HepG2 (cell line): ENCODE results near the gene ZNF625. TPM values are rescaled to one million over a fixed set of nuclear protein-coding genes. Genes with fewer than 3 reads are reported as not detected.
A peak's percentile ranks its signal among the peaks of the same experiment; 100 is the strongest.

Experiments used
- FOXC1 ChIP-seq: sonication (generic); formaldehyde crosslinking; IDR thresholded peaks from 2 replicates; pipeline ENCODE4 v1.8.0; 2022; ENCODE audit warnings: mild to moderate bottlenecking, missing genetic modification reagents, borderline replicate concordance
- HDAC2 ChIP-seq: sonication (generic); formaldehyde crosslinking; IDR thresholded peaks from 2 replicates; pipeline ENCODE4 v1.4.0; 2020; ENCODE audit warnings: missing genetic modification reagents
- HNRNPLL ChIP-seq: fragments of 200-400 bp; formaldehyde crosslinking; IDR thresholded peaks from 2 replicates; pipeline ENCODE4 v1.6.1; 2017; ENCODE audit warnings: mild to moderate bottlenecking, low read depth, low read length; ENCODE audit not compliant: poor library complexity, severe bottlenecking
- NR2F2 ChIP-seq: IDR thresholded peaks from 2 replicates; pipeline ENCODE4 v1.6.1; 2012; ENCODE audit warnings: low read depth, inconsistent platforms, borderline replicate concordance
- POLR2A ChIP-seq, 2 experiments: IDR thresholded peaks; 2 replicates each; pipeline ENCODE4 v1.6.1; 2011; ENCODE audit warnings: low read depth in 2 of 2, low read length in 2 of 2, mild to moderate bottlenecking in 1 of 2, moderate library complexity in 1 of 2; ENCODE audit not compliant: insufficient read depth in 1 of 2
- SPEN ChIP-seq: sonication (generic); formaldehyde crosslinking; IDR thresholded peaks from 2 replicates; pipeline ENCODE4 v1.5.1; 2020; ENCODE audit warnings: low read depth, mild to moderate bottlenecking, missing genetic modification reagents
- XRCC5 ChIP-seq: fragments of 200-400 bp; formaldehyde crosslinking; optimal IDR thresholded peaks from 2 replicates; pipeline ENCODE3; 2017; ENCODE audit warnings: mild to moderate bottlenecking, low read length
- ZNF329 ChIP-seq: sonication (generic); formaldehyde crosslinking; IDR thresholded peaks from 2 replicates; pipeline ENCODE4 v1.9.0; 2021; ENCODE audit warnings: low read depth, mild to moderate bottlenecking, missing genetic modification reagents
- polyA plus RNA-seq, 8 experiments: library from polyadenylated mRNA; depleted of rRNA in 3 of 8; stranded (reverse) in 7 of 8; unstranded in 1 of 8; fragments of >200 nt; fragmentation: Illumina TruSeq in 4 of 8; extraction: Trizol in 4 of 8; gene quantifications; 2 replicates each; pipeline versions ENCODE4 v1.2.1 to v1.2.3, GENCODE V29; 2011 to 2016; ENCODE audit warnings: low read depth in 4 of 8, missing spikeins in 1 of 8, mixed read lengths in 1 of 8; ENCODE audit not compliant: insufficient read depth in 1 of 8
- total RNA-seq, 5 experiments: library from RNA; depleted of rRNA; stranded (reverse); fragments of >200 nt; fragmentation: Illumina TruSeq; extraction: Trizol; gene quantifications; 2 replicates each; pipeline ENCODE4 v1.2.3, GENCODE V29; 2016; ENCODE audit warnings: low read depth in 1 of 5
- TF ChIP-seq, protein P1 (sequence below): sonication (generic); formaldehyde crosslinking; IDR thresholded peaks from 2 replicates; pipeline ENCODE4; 2020; ENCODE audit warnings: missing genetic modification reagents, mild to moderate bottlenecking, borderline replicate concordance
- TF ChIP-seq, protein P2 (sequence below): sonication (generic); formaldehyde crosslinking; IDR thresholded peaks from 2 replicates; pipeline ENCODE4 v1.4.0; 2020; ENCODE audit warnings: missing genetic modification reagents, mild to moderate bottlenecking, borderline replicate concordance
- TF ChIP-seq, protein P3 (sequence below): sonication (generic); formaldehyde crosslinking; IDR thresholded peaks from 2 replicates; pipeline ENCODE4 v1.5.0; 2020; ENCODE audit warnings: mild to moderate bottlenecking, missing genetic modification reagents, borderline replicate concordance
- TF ChIP-seq, protein P4 (sequence below): sonication (generic); formaldehyde crosslinking; IDR thresholded peaks from 2 replicates; pipeline ENCODE4 v1.5.0; 2020; ENCODE audit warnings: missing genetic modification reagents

The ZNF625 gene
- total and polyA plus RNA-seq, 2 of the 13 experiments (the other 11 are each of a cell fraction or from before 2014, with no cell fraction given) = 1.7 to 12.2 TPM

DNA sequence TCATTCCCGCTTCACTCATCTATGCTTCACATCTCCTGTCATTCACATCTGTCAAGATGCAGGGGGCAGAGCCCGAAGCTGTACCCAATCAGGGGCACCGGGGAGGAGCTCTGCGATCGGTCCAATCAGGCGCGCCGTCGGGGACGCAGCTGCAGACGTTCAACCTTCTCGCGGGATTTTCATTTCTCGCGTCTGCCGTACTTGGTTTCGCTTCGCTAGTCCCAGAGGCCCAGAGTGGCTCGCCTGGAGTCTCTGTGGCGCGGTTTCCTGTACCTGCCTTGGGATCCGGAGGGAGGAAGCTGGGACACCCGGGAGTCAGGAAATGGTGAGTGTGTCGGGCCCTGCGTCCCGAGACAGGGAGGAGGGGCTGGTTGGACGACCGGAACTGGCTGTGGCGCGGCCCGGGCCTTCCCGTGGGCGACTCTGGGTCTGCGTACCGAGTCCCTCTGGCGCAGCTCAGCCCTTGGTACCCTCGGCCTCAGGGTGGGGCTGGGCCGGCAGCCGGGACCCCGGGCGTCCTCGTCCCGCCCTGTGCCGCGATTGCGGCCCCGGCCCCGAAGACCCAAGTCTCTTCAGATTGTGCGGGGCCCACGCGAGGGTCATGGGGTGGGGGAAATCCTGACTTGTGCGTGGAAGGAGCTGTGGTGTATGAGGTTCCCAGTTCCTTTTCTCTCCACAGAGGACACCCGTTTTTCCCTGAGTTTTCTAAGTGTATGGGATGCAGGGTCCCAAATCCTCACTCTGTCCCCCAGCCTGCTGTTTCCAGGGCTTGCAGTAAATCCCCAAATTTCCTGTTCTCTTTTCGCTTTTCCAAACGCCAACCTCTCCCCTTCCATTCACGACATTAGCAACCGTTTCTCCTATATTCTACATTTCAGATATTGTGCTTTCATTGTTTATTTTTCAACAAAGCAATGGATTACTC, 6.6 kb upstream of the ZNF625 start, which contains the start of gene ZNF136 (continued):
- TF ChIP-seq, protein P1, sequence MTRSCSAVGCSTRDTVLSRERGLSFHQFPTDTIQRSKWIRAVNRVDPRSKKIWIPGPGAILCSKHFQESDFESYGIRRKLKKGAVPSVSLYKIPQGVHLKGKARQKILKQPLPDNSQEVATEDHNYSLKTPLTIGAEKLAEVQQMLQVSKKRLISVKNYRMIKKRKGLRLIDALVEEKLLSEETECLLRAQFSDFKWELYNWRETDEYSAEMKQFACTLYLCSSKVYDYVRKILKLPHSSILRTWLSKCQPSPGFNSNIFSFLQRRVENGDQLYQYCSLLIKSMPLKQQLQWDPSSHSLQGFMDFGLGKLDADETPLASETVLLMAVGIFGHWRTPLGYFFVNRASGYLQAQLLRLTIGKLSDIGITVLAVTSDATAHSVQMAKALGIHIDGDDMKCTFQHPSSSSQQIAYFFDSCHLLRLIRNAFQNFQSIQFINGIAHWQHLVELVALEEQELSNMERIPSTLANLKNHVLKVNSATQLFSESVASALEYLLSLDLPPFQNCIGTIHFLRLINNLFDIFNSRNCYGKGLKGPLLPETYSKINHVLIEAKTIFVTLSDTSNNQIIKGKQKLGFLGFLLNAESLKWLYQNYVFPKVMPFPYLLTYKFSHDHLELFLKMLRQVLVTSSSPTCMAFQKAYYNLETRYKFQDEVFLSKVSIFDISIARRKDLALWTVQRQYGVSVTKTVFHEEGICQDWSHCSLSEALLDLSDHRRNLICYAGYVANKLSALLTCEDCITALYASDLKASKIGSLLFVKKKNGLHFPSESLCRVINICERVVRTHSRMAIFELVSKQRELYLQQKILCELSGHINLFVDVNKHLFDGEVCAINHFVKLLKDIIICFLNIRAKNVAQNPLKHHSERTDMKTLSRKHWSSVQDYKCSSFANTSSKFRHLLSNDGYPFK (CRISPR knock-in tag) = peak; percentile 65; the same call in 1 of the 2 replicates
- TF ChIP-seq, protein P2, sequence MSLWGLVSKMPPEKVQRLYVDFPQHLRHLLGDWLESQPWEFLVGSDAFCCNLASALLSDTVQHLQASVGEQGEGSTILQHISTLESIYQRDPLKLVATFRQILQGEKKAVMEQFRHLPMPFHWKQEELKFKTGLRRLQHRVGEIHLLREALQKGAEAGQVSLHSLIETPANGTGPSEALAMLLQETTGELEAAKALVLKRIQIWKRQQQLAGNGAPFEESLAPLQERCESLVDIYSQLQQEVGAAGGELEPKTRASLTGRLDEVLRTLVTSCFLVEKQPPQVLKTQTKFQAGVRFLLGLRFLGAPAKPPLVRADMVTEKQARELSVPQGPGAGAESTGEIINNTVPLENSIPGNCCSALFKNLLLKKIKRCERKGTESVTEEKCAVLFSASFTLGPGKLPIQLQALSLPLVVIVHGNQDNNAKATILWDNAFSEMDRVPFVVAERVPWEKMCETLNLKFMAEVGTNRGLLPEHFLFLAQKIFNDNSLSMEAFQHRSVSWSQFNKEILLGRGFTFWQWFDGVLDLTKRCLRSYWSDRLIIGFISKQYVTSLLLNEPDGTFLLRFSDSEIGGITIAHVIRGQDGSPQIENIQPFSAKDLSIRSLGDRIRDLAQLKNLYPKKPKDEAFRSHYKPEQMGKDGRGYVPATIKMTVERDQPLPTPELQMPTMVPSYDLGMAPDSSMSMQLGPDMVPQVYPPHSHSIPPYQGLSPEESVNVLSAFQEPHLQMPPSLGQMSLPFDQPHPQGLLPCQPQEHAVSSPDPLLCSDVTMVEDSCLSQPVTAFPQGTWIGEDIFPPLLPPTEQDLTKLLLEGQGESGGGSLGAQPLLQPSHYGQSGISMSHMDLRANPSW = no peak
- TF ChIP-seq HNRNPLL (peak; percentile 37), HDAC2 (CRISPR knock-in tag) (peak; percentile 46; the same call in 1 of the 2 replicates), POLR2A (IDR thresholded peaks at IDR 0.05; ENCODE audit: insufficient read depth in 1 of 2, low read depth in 2 of 2, low read length in 2 of 2) (peak; percentile 77 to 81), NR2F2 (no peak), ZNF329 (0 out of 2 replicates have a peak, but pooled peaks have one; percentile 21), XRCC5 (peak; percentile 58), FOXC1 (CRISPR knock-in tag) (peak; percentile 55; the same call in 1 of the 2 replicates), SPEN (CRISPR knock-in tag) (peak; percentile 78; the same call in 1 of the 2 replicates)
- TF ChIP-seq, protein P3, sequence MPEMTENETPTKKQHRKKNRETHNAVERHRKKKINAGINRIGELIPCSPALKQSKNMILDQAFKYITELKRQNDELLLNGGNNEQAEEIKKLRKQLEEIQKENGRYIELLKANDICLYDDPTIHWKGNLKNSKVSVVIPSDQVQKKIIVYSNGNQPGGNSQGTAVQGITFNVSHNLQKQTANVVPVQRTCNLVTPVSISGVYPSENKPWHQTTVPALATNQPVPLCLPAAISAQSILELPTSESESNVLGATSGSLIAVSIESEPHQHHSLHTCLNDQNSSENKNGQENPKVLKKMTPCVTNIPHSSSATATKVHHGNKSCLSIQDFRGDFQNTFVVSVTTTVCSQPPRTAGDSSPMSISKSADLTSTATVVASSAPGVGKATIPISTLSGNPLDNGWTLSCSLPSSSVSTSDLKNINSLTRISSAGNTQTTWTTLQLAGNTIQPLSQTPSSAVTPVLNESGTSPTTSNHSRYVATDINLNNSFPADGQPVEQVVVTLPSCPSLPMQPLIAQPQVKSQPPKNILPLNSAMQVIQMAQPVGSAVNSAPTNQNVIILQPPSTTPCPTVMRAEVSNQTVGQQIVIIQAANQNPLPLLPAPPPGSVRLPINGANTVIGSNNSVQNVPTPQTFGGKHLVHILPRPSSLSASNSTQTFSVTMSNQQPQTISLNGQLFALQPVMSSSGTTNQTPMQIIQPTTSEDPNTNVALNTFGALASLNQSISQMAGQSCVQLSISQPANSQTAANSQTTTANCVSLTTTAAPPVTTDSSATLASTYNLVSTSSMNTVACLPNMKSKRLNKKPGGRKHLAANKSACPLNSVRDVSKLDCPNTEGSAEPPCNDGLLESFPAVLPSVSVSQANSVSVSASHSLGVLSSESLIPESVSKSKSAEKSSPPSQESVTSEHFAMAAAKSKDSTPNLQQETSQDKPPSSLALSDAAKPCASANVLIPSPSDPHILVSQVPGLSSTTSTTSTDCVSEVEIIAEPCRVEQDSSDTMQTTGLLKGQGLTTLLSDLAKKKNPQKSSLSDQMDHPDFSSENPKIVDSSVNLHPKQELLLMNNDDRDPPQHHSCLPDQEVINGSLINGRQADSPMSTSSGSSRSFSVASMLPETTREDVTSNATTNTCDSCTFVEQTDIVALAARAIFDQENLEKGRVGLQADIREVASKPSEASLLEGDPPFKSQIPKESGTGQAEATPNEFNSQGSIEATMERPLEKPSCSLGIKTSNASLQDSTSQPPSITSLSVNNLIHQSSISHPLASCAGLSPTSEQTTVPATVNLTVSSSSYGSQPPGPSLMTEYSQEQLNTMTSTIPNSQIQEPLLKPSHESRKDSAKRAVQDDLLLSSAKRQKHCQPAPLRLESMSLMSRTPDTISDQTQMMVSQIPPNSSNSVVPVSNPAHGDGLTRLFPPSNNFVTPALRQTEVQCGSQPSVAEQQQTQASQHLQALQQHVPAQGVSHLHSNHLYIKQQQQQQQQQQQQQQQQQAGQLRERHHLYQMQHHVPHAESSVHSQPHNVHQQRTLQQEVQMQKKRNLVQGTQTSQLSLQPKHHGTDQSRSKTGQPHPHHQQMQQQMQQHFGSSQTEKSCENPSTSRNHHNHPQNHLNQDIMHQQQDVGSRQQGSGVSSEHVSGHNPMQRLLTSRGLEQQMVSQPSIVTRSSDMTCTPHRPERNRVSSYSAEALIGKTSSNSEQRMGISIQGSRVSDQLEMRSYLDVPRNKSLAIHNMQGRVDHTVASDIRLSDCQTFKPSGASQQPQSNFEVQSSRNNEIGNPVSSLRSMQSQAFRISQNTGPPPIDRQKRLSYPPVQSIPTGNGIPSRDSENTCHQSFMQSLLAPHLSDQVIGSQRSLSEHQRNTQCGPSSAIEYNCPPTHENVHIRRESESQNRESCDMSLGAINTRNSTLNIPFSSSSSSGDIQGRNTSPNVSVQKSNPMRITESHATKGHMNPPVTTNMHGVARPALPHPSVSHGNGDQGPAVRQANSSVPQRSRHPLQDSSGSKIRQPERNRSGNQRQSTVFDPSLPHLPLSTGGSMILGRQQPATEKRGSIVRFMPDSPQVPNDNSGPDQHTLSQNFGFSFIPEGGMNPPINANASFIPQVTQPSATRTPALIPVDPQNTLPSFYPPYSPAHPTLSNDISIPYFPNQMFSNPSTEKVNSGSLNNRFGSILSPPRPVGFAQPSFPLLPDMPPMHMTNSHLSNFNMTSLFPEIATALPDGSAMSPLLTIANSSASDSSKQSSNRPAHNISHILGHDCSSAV (CRISPR knock-in tag) = no peak
- TF ChIP-seq, protein P4, sequence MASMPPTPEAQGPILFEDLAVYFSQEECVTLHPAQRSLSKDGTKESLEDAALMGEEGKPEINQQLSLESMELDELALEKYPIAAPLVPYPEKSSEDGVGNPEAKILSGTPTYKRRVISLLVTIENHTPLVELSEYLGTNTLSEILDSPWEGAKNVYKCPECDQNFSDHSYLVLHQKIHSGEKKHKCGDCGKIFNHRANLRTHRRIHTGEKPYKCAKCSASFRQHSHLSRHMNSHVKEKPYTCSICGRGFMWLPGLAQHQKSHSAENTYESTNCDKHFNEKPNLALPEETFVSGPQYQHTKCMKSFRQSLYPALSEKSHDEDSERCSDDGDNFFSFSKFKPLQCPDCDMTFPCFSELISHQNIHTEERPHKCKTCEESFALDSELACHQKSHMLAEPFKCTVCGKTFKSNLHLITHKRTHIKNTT = no peak
